K562 (cell line): ENCODE results near the gene CREB3L1. TPM values are rescaled to one million over a fixed set of nuclear protein-coding genes. Genes with fewer than 3 reads are reported as not detected.

ENCODE experiments used
- CTCF ChIP-seq, 3 experiments: IDR thresholded peaks in 2 of 3; conservative IDR thresholded peaks in 1 of 3; 2 replicates each; pipeline ENCODE4 v1.5.1; 2011 to 2012; ENCODE audit warnings: low read length in 3 of 3, mild to moderate bottlenecking in 3 of 3, control low read depth in 2 of 3, improper control_type of control experiment in 1 of 3, inconsistent platforms in 1 of 3, low read depth in 1 of 3, mixed read lengths in 1 of 3, moderate library complexity in 1 of 3; ENCODE audit not compliant: insufficient read depth in 2 of 3
- DEAF1 ChIP-seq: fragments of 450-650 bp; formaldehyde crosslinking; IDR thresholded peaks from 2 replicates; pipeline ENCODE4 v1.4.0; 2020; ENCODE audit warnings: mild to moderate bottlenecking, moderate library complexity
- FOSL1 ChIP-seq: fragments of 200-800 bp; sonication (Bioruptor generic); conservative IDR thresholded peaks from 2 replicates; pipeline ENCODE4 v1.6.1; 2016; ENCODE audit warnings: missing genetic modification characterization, missing compliant biosample characterization
- HOXB6 ChIP-seq: fragments of 250-450 bp; sonication (Bioruptor Pico); IDR thresholded peaks from 2 replicates; pipeline ENCODE4 v1.5.1; 2022; ENCODE audit warnings: mild to moderate bottlenecking, borderline replicate concordance
- ILF3 ChIP-seq: fragments of 450-650 bp; IDR thresholded peaks from 2 replicates; pipeline ENCODE4 v1.6.1; 2018; ENCODE audit warnings: antibody characterized with exemption, mild to moderate bottlenecking, moderate library complexity, borderline replicate concordance
- NEUROD1 ChIP-seq: fragments of 150-350 bp; IDR thresholded peaks from 2 replicates; pipeline ENCODE4 v1.6.1; 2014; ENCODE audit warnings: borderline replicate concordance, low read length, low read depth; ENCODE audit not compliant: partially characterized antibody
- PCBP1 ChIP-seq: fragments of 200-400 bp; formaldehyde crosslinking; IDR thresholded peaks from 2 replicates; pipeline ENCODE4 v1.6.1; 2018; ENCODE audit warnings: mild to moderate bottlenecking, low read depth, low read length; ENCODE audit not compliant: poor library complexity, severe bottlenecking
- PHF21A ChIP-seq: fragments of 450-650 bp; IDR thresholded peaks from 2 replicates; pipeline ENCODE4 v1.6.1; 2017; ENCODE audit warnings: low read depth, borderline replicate concordance
- RAD21 ChIP-seq, 2 experiments: fragments of 250-450 bp in 1 of 2; fragments of 450-650 bp in 1 of 2; sonication (Bioruptor Pico) in 1 of 2; formaldehyde crosslinking in 1 of 2; IDR thresholded peaks in 1 of 2; conservative IDR thresholded peaks in 1 of 2; 2 replicates each; pipeline versions ENCODE4 v1.4.0 to v1.8.0; 2020 to 2022; ENCODE audit warnings: mild to moderate bottlenecking in 2 of 2, moderate library complexity in 1 of 2
- REST ChIP-seq, 2 experiments: fragments of 450-650 bp; formaldehyde crosslinking in 1 of 2; IDR thresholded peaks; 2 replicates each; pipeline versions ENCODE4 v1.4.0 to v1.6.1; 2014 to 2020; ENCODE audit warnings: mild to moderate bottlenecking in 2 of 2, borderline replicate concordance in 1 of 2, low read depth in 1 of 2
- ZNF316 ChIP-seq: fragments of 450-650 bp; IDR thresholded peaks from 2 replicates; pipeline ENCODE4 v1.6.1; 2016
- ZNF395 ChIP-seq: fragments of 200-800 bp; sonication (Bioruptor generic); IDR thresholded peaks from 2 replicates; pipeline ENCODE4 v1.6.1; 2017; ENCODE audit warnings: missing genetic modification characterization, missing compliant biosample characterization
- polyA plus RNA-seq, 8 experiments: library from polyadenylated mRNA; depleted of rRNA in 4 of 8; stranded (reverse) in 5 of 8; unstranded in 3 of 8; fragments of >200 nt; fragmentation: Nextera tagmentation in 2 of 8; fragmentation: Illumina TruSeq in 1 of 8; extraction: Ambion mirVana in 2 of 8; extraction: Trizol in 1 of 8; gene quantifications; 2 replicates each; pipeline versions ENCODE4 v1.2.1 to v1.2.3, GENCODE V29; 2011 to 2014; ENCODE audit warnings: inconsistent platforms in 1 of 8, missing spikeins in 1 of 8
- total RNA-seq, 7 experiments: library from RNA; depleted of rRNA in 6 of 7; stranded (reverse); fragments of >200 nt in 6 of 7; fragmentation: Illumina TruSeq in 2 of 7; extraction: Trizol in 2 of 7; gene quantifications; 2 replicates each; pipeline versions ENCODE4 v1.2.1 to v1.2.3, GENCODE V29; 2011 to 2021; ENCODE audit warnings: low replicate concordance in 1 of 7

The CREB3L1 gene
- total and polyA plus RNA-seq, 9 of the 15 experiments (the other 6 are each of a cell fraction or from before 2014, with no cell fraction given), result 1.2 to 27.6 (median 3.7) TPM

- no peak for TF ChIP-seq PCBP1
- TF ChIP-seq RAD21 (CRISPR knock-in tag; conservative IDR thresholded peaks at IDR 0.05 in 1 of 2, IDR thresholded peaks at IDR 0.05 in 1 of 2), result peak; percentile 58 to 73
- TF ChIP-seq NEUROD1, result no peak
- peak; percentile 41; the same call in 1 of the 2 replicates for TF ChIP-seq DEAF1
- TF ChIP-seq HOXB6, result no peak
- no peak for TF ChIP-seq ZNF395 (CRISPR knock-in tag)
- peak; percentile 74 for TF ChIP-seq ZNF316
- peak; percentile 56 for TF ChIP-seq REST (IDR thresholded peaks at IDR 0.05; ENCODE audit: borderline replicate concordance)
- no peak for TF ChIP-seq REST (CRISPR knock-in tag; IDR thresholded peaks at IDR 0.05; ENCODE audit: low read depth)
- TF ChIP-seq ILF3, result no peak
- no peak for TF ChIP-seq PHF21A
- peak; percentile 81 to 94 (median 83) for TF ChIP-seq CTCF (IDR thresholded peaks at IDR 0.05 in 2 of 3, conservative IDR thresholded peaks at IDR 0.05 in 1 of 3; ENCODE audit: insufficient read depth in 2 of 3, low read depth in 1 of 3, low read length in 3 of 3)
- no peak for TF ChIP-seq FOSL1 (tag)
Measured at GRCh38 chr11:46315033-46315738, 37.7 kb downstream of the CREB3L1 start (continued).
